Cardiac fibroblast (primary cell): ENCODE data around the gene MISP3.
A peak's percentile ranks its signal among the peaks of the same experiment; 100 is the strongest.

Experiments
- DNase-seq, 2 donors: peaks; one replicate each; pipeline versions ENCODE4 v3.0.0 to v3.0.0-alpha.2; 2010; ENCODE audit warnings: low read depth in 2 of 2
- H3K4me3 ChIP-seq, 2 donors: replicated peaks in 1 of 2; 1 replicate in 1 of 2; 2 replicates in 1 of 2; pipeline ENCODE4 v1.5.1; 2011; ENCODE audit warnings: low read depth in 2 of 2, low read length in 2 of 2, mild to moderate bottlenecking in 2 of 2, moderate library complexity in 1 of 2
- CTCF ChIP-seq: IDR thresholded peaks from one replicate; pipeline ENCODE4 v1.5.1; 2011; ENCODE audit warnings: low read depth, mild to moderate bottlenecking, low read length, inconsistent platforms

MISP3 gene

GRCh38 chr19:14059093-14059480 lies 13.5 kb upstream of the MISP3 start:
- peak; percentile 81 for TF ChIP-seq CTCF

GRCh38 chr19:14059652-14060155 lies 12.9 kb upstream of the MISP3 start:
- no peak for DNase-seq
- no peak overlapping the region for H3K4me3 ChIP-seq
- TF ChIP-seq CTCF: no peak

More at GRCh38 chr19:14059093-14059480, 13.5 kb upstream of the MISP3 start:
- DNase-seq: no peak
- no peak overlapping the region for H3K4me3 ChIP-seq

- no peak for TF ChIP-seq CTCF
- H3K4me3 ChIP-seq: no peak overlapping the region
- peak in 1 of 2 donors; percentile 41 for DNase-seq
These were observed 11.4 kb upstream of the MISP3 start for GRCh38 chr19:14061081-14061749.

- H3K4me3 ChIP-seq: no peak within 1 kb of the TSS
- no peak for DNase-seq
- TF ChIP-seq CTCF: no peak
These were observed 10.6 kb upstream of the MISP3 start, which contains the start of gene PALM3 for GRCh38 chr19:14061751-14062557. Gene PALM3, minus strand, starts transcription at chr19:14062076. Its CDS starts 96 bp downstream, at chr19:14061980.

GRCh38 chr19:14062558-14062855 lies 10.1 kb upstream of the MISP3 start:
- no peak for DNase-seq
- no peak overlapping the region for H3K4me3 ChIP-seq
- no peak for TF ChIP-seq CTCF

GRCh38 chr19:14063105-14063504 lies 9.5 kb upstream of the MISP3 start:
- DNase-seq: no peak
- TF ChIP-seq CTCF: no peak

More at GRCh38 chr19:14063105-14063504, 9.5 kb upstream of the MISP3 start:
- no peak overlapping the region for H3K4me3 ChIP-seq
